Activated CD8-positive, alpha-beta memory T cell treated with anti-CD3 and anti-CD28 coated beads, Interleukin-2, amount 50 U/mL, for 1 hour (primary cell): ENCODE data around the gene THUMPD1.
"Not testable (repeated sequence)": the region's sequence is repeated elsewhere in the genome, so short reads cannot be mapped to it uniquely, and the experiment has no call there.

ENCODE experiments used
- DNase-seq: peaks from one replicate; pipeline ENCODE4 v3.0.0-alpha.2; 2020; ENCODE audit errors: extremely low read depth

THUMPD1 gene

GRCh38 chr16:20694096-20694495 is 47.5 kb downstream of the THUMPD1 start:
- DNase-seq, result not testable (repeated sequence)

- no peak for DNase-seq
These were observed 52.0 kb downstream of the THUMPD1 start for GRCh38 chr16:20689668-20690067.

GRCh38 chr16:20683812-20684211 is 57.8 kb downstream of the THUMPD1 start:
- no peak for DNase-seq
